Neutrophil (primary cell): ENCODE measurements around the gene EPB42.

ENCODE experiments used
- H3K27ac ChIP-seq: fragments of 200-600 bp; sonication (generic); 2 replicates; pipeline ENCODE4 v1.5.1; 2016; ENCODE audit warnings: mild to moderate bottlenecking, moderate library complexity
- H3K27me3 ChIP-seq: fragments of 200-600 bp; sonication (generic); 2 replicates; pipeline ENCODE4 v1.6.0; 2016; ENCODE audit warnings: mild to moderate bottlenecking
- H3K36me3 ChIP-seq: fragments of 200-600 bp; sonication (generic); 2 replicates; pipeline ENCODE4 v1.5.1; 2017
- H3K4me1 ChIP-seq, 2 experiments: fragments of 200-600 bp in 1 of 2; sonication (generic) in 1 of 2; 1 replicate in 1 of 2; 2 replicates in 1 of 2; pipeline versions ENCODE4 v1.5.1 to v1.6.1; 2013 to 2016; ENCODE audit warnings: low read depth in 1 of 2, low read length in 1 of 2, mild to moderate bottlenecking in 1 of 2, moderate library complexity in 1 of 2; ENCODE audit not compliant: control insufficient read depth in 1 of 2, insufficient read depth in 1 of 2
- H3K4me3 ChIP-seq, 2 experiments: fragments of 200-600 bp in 1 of 2; sonication (generic) in 1 of 2; 1 replicate in 1 of 2; 2 replicates in 1 of 2; pipeline ENCODE4 v1.5.1; 2013 to 2016; ENCODE audit warnings: low read depth in 1 of 2, low read length in 1 of 2, mild to moderate bottlenecking in 1 of 2, moderate library complexity in 1 of 2
- H3K9me3 ChIP-seq: fragments of 200-600 bp; sonication (generic); 2 replicates; pipeline ENCODE4 v1.5.1; 2016
- TF ChIP-seq, protein P1 (sequence below): fragments of 200-600 bp; sonication (generic); IDR thresholded peaks from 2 replicates; pipeline ENCODE4 v1.5.1; 2016; ENCODE audit warnings: antibody characterized with exemption

EPB42 gene

DNA sequence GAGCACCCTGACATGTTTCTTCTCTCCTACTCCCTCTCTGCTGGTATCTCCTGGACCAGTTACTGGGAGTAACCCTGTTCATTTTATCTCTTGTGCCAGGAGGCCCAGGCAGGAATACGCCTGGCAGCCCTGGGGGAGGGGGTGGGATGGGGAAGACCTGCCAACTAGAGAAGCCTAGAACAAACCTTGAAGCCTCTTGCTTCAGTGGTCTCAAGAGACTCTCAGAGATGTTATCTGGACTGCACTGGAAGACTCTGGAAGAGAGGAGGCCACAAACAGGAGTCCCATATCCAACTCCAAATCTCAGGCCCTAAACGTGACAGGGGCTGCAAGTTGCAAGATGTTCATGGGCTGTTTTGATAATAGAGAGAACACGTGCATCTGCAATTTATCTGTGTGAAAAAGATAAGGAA, at the start of gene EPB42:
EPB42 (minus strand) TSS at position 28 of the 413 bp plus-strand sequence. CDS start 193 bp downstream, outside the sequence.
- no peak within 1 kb of the TSS for H3K27ac ChIP-seq
- no peaks in the 10 kb centered on the region for H3K36me3 ChIP-seq
- no peak within 1 kb of the TSS for H3K4me3 ChIP-seq
- no peaks in the 10 kb centered on the region for H3K27me3 ChIP-seq
- no peaks in the 10 kb centered on the region for H3K9me3 ChIP-seq
- TF ChIP-seq, protein P1, sequence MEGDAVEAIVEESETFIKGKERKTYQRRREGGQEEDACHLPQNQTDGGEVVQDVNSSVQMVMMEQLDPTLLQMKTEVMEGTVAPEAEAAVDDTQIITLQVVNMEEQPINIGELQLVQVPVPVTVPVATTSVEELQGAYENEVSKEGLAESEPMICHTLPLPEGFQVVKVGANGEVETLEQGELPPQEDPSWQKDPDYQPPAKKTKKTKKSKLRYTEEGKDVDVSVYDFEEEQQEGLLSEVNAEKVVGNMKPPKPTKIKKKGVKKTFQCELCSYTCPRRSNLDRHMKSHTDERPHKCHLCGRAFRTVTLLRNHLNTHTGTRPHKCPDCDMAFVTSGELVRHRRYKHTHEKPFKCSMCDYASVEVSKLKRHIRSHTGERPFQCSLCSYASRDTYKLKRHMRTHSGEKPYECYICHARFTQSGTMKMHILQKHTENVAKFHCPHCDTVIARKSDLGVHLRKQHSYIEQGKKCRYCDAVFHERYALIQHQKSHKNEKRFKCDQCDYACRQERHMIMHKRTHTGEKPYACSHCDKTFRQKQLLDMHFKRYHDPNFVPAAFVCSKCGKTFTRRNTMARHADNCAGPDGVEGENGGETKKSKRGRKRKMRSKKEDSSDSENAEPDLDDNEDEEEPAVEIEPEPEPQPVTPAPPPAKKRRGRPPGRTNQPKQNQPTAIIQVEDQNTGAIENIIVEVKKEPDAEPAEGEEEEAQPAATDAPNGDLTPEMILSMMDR = no peak
- peaks cover 0 to 8% of the 10 kb centered on the region in 2 experiments for H3K4me1 ChIP-seq

DNA sequence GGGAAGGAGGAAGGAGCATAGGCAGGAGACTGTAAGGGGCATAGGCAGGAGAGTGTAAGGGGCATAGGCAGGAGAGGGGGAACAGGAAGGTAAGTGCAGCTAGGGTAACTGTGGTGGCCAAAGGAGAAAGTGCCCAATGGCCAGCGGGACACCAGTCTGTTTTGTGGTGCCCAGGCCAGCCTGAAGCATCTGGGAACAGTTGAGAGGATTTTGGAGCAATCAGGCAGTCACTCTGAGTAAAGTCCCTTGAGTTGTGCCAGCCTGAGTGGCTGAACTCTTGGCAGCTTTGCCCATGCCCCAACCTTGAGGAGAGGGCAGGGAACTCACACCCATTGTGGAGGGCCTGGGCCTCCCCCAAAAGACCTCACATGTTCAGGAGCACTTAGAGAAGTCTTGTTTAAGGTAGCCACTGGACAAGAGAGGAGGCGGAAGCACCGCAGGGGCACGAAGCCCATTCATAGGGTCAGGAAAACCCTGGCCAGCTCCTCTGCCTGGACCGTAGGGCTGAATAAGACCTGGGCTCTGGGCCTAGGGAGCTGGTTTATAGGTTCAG, 49.4 kb upstream of the EPB42 start:
- TF ChIP-seq, protein P1 = no peak
- Histone ChIP-seq H3K4me1 (peaks cover 59 to 78% of the 10 kb centered on the region in 2 experiments), H3K27ac (peak overlapping the region; percentile 95), H3K9me3 (no peaks in the 10 kb centered on the region), H3K36me3 (no peaks in the 10 kb centered on the region), H3K4me3 (peak overlapping the region; percentile 50 to 60), H3K27me3 (no peaks in the 10 kb centered on the region)

DNA sequence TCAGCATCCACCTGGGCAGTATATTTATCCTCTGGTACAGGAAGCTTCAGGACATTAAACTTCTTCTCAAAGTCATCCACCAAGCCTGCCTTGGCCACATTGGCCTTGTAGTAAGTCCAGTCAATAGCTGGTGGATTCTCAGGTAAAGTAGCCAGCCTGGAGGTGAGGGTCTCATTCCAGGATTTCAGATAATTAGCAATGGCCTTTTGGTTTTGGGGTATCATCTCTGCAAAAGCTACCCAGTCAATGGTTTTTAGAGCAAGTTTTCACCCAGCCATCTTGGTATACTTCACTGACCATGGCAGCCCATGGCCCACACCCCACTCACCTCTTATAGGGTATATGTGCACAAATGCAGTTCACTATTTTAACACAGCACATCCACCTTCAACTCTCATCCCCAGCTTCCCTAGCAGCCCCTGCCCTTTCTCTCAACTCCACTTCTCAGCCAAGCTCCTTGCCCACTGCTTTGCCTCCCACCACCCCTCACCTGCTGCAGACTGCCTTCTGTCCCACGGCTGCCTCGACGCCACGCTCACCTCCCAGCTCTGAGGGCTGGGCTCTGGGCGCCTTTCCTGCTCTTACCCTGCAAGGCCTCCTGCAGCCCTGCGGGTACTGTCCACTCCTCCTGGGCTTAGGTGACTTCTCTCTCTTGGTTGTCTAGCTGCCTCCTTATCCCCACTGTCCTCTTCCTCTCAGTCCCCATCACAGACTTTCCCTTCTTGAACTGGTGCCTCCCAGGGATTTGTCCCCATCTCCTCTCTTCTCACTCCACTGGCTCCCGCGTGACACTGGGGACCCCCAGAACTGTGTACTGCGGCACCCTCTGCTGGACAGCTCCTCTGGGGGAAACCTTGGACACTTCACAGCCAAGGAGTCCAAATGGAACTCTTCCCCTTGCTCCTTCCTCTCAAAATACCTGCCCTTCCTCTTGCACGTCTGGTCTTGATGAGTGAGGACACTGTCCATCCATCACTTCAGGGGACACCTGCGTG, 47.6 kb upstream of the EPB42 start:
- Histone ChIP-seq H3K4me1 (peaks cover 57 to 69% of the 10 kb centered on the region in 2 experiments), H3K27me3 (no peaks in the 10 kb centered on the region), H3K9me3 (no peaks in the 10 kb centered on the region), H3K4me3 (peak overlapping the region in 1 of 2 experiments; percentile 13), H3K27ac (peak overlapping the region; percentile 95), H3K36me3 (no peaks in the 10 kb centered on the region)
- TF ChIP-seq, protein P1 = no peak

DNA sequence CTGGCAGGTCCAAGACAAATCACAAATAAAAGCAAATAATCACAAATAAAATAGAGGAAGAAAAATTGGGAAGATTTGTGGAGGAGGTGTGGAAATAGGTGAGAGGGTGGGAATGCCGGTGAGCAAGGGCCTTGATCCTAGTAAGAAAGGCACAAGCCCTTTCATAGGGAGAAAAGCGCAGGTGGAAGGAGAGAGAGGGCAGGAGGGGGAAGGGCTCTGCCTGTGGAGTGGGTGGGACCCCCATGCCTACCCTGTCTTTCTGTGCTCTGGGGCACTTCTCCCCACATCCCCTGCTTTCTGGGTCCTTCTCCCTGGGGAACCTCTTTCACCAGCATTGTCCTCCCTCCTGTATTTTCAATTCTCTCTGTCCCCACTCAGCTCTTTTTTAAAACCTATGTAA, 46.6 kb upstream of the EPB42 start:
- TF ChIP-seq, protein P1 = no peak
- Histone ChIP-seq H3K4me3 (no peak overlapping the region), H3K27ac (no peak overlapping the region), H3K36me3 (no peaks in the 10 kb centered on the region), H3K4me1 (peaks cover 53 to 61% of the 10 kb centered on the region in 2 experiments), H3K27me3 (no peaks in the 10 kb centered on the region), H3K9me3 (no peaks in the 10 kb centered on the region)

DNA sequence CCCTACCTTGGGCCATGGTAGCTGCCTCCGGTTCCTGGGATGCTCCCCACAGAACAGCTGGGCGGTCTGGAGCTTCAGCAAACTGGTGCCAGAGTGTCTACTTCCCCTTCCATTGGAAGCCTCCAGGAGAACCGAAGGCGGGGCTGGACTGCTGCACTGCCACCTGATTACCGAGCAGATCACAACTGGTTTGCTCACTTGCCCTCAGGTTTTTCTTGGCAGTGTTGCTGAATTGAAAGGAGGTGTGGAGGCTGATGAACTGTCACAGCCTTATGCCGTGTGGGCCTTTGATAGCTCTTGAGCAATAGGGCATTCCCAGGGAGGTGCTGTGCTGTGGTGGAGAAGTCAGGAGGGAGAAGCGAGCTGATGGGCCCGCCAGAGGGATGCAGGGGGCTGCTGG, 46.0 kb upstream of the EPB42 start, which contains the start of gene TGM5:
TGM5 (minus strand) TSS at position 95 of the 400 bp plus-strand sequence; CDS start at position 16, 79 bp downstream.
- Histone ChIP-seq H3K36me3 (no peaks in the 10 kb centered on the region), H3K4me1 (peaks cover 47 to 55% of the 10 kb centered on the region in 2 experiments), H3K4me3 (no peak within 1 kb of the TSS), H3K27me3 (no peaks in the 10 kb centered on the region), H3K9me3 (no peaks in the 10 kb centered on the region), H3K27ac (peak within 1 kb of the TSS; percentile 31)
- TF ChIP-seq, protein P1 = no peak
